Skeletal muscle cell (primary cell): Measurements from ENCODE around the gene ASXL1.
A peak's percentile ranks its signal among the peaks of the same experiment; 100 is the strongest.
"Not testable (repeated sequence)": the region's sequence is repeated elsewhere in the genome, so short reads cannot be mapped to it uniquely, and the experiment has no call there.

ENCODE experiments used
- DNase-seq: peaks from one replicate; pipeline ENCODE4 v3.0.0-alpha.2; 2010; ENCODE audit warnings: low read depth
- H3K4me3 ChIP-seq: 2 replicates; pipeline ENCODE4 v1.5.1; 2011; ENCODE audit warnings: low read depth, mild to moderate bottlenecking, control low read depth, low read length, moderate library complexity

Gene ASXL1

GRCh38 chr20:32333988-32334885 is 23.9 kb upstream of the ASXL1 start:
- DNase-seq, result no peak
- H3K4me3 ChIP-seq, result no peak overlapping the region

- H3K4me3 ChIP-seq, result no peak overlapping the region
- no peak for DNase-seq
Observed at GRCh38 chr20:32336918-32337347, 21.2 kb upstream of the ASXL1 start.

- H3K4me3 ChIP-seq, result no peak overlapping the region
Observed at GRCh38 chr20:32337937-32338661, 20.0 kb upstream of the ASXL1 start.

GRCh38 chr20:32338665-32339064 is 19.5 kb upstream of the ASXL1 start:
- DNase-seq, result no peak
- H3K4me3 ChIP-seq, result no peak overlapping the region

More at GRCh38 chr20:32337937-32338661, 20.0 kb upstream of the ASXL1 start:
- DNase-seq, result no peak

- no peak for DNase-seq
- no peak overlapping the region for H3K4me3 ChIP-seq
Observed at GRCh38 chr20:32339116-32339515, 19.0 kb upstream of the ASXL1 start.

- not testable (repeated sequence) for H3K4me3 ChIP-seq, DNase-seq
Observed at GRCh38 chr20:32341053-32341452, 17.1 kb upstream of the ASXL1 start.

- peak; percentile 60 for DNase-seq
- H3K4me3 ChIP-seq, result no peak overlapping the region
Observed at GRCh38 chr20:32343439-32343838, 14.7 kb upstream of the ASXL1 start.

- H3K4me3 ChIP-seq, result no peak overlapping the region
- DNase-seq, result no peak
Observed at GRCh38 chr20:32344835-32345506, 13.2 kb upstream of the ASXL1 start.

- H3K4me3 ChIP-seq, result no peak overlapping the region
- no peak for DNase-seq
Observed at GRCh38 chr20:32348207-32348606, 9.9 kb upstream of the ASXL1 start.

GRCh38 chr20:32350421-32350820 is 7.7 kb upstream of the ASXL1 start:
- no peak overlapping the region for H3K4me3 ChIP-seq
- no peak for DNase-seq

- no peak overlapping the region for H3K4me3 ChIP-seq
- no peak for DNase-seq
Observed at GRCh38 chr20:32352121-32352720, 5.9 kb upstream of the ASXL1 start.

GRCh38 chr20:32353848-32354496 is 4.2 kb upstream of the ASXL1 start:
- no peak for DNase-seq
- no peak overlapping the region for H3K4me3 ChIP-seq

GRCh38 chr20:32354592-32355416 is 3.3 kb upstream of the ASXL1 start:
- no peak overlapping the region for H3K4me3 ChIP-seq
- peak; percentile 51 for DNase-seq

- H3K4me3 ChIP-seq, result no peak overlapping the region
- DNase-seq, result no peak
Observed at GRCh38 chr20:32355417-32355841, 2.7 kb upstream of the ASXL1 start.

- DNase-seq, H3K4me3 ChIP-seq: not testable (repeated sequence)
Observed at GRCh38 chr20:32355907-32356621, 2.1 kb upstream of the ASXL1 start.

GRCh38 chr20:32356622-32357374 is 1.3 kb upstream of the ASXL1 start:
- no peak for DNase-seq
- H3K4me3 ChIP-seq, result peak overlapping the region; percentile 65

GRCh38 chr20:32357375-32357868 is 709 bp upstream of the ASXL1 start:
- H3K4me3 ChIP-seq, result peak overlapping the region; percentile 65
- DNase-seq, result no peak
